Measurements from ENCODE around the gene SNX24.
A peak's percentile ranks its signal among the peaks of the same experiment; 100 is the strongest.

Gene SNX24

DNA sequence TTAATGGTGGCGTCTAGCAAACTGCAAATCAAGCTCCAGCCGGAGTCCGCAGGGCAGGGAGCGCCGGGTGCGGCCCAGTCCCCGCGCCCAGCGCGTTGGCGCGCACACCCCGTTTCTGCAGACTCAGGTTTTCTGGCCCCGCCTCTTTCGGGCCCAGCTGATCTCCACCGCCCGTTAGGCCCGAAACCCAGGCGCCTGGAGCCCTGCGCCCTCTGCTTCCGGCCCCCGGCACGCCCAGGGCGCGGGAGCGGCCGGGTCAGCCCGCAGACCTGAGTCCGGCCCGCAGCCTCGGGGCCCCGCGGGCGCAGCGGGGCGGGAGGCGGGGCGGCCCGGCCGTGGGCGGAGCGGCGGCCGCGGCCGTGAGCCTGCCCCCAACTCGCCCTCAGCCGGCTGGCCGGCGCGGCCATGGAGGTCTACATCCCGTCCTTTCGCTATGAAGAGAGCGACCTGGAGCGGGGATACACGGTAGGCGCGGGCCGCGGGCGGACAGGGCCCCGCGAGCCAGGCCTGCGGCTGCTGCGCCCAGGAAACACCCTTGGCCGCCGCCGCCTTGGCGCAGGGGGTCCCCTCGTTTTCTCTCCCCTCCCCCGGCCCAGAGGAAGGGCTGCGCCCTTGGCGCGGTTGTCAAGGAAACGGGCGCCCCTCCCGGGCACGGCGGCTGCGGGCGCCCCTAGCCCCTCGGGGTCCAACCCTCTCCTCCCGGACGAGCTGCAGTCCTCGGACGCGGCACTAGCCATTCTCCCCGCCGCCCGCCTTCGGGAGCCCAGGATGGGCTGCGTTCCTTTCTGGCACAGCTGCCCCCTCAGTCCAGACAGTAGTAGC is at the start of gene SNX24:
SNX24 (plus strand) TSS at position 385 of the 822 bp plus-strand sequence; CDS start at position 406, 21 bp downstream.
- ChIA-PET POLR2A (interaction anchor here (0.6 to 0.9 kb wide), 3 partner anchors 15 to 637 kb away, joined by 3 read pairs; no protein-coding TSS in a partner anchor), CTCF (interaction anchor here (0.6 to 1.2 kb wide), 5 partner anchors 51 to 330 kb away, joined by 3 read pairs; no protein-coding TSS in a partner anchor)
- Histone ChIP-seq H3K27ac (ENCODE audit: extremely low read depth, low read depth, low read length) (peak within 1 kb of the TSS; percentile 77), H3K36me3 (ENCODE audit: control insufficient read depth in 2 of 2, insufficient read depth in 1 of 2, low read length in 2 of 2) (no peaks in the 10 kb centered on the region), H3K9me3 (ENCODE audit: control insufficient read depth, insufficient read depth, low read depth, low read length) (no peaks in the 10 kb centered on the region), H3K4me1 (ENCODE audit: control insufficient read depth, insufficient read depth, low read length) (no peaks in the 10 kb centered on the region), H3K4me3 (ENCODE audit: low read depth, low read length) (peak within 1 kb of the TSS; percentile 72)
- TF ChIP-seq EGR2 (tag by site-specific recombination; IDR thresholded peaks at IDR 0.05; ENCODE audit: low read depth), result no peak
- TF ChIP-seq ZNF311 (tag by site-specific recombination; IDR thresholded peaks at IDR 0.05; ENCODE audit: borderline replicate concordance), result no peak
- TF ChIP-seq ZNF341 (tag by site-specific recombination; IDR thresholded peaks at IDR 0.05; ENCODE audit: low read depth), result peak; percentile 90
- no peak for TF ChIP-seq GLI4 (tag by site-specific recombination; IDR thresholded peaks at IDR 0.05)
- TF ChIP-seq ZNF530 (tag by site-specific recombination; IDR thresholded peaks at IDR 0.05; ENCODE audit: low read depth), result no peak
- TF ChIP-seq ZNF521 (tag by site-specific recombination; IDR thresholded peaks at IDR 0.05), result no peak
- TF ChIP-seq ZNF677 (tag by site-specific recombination; IDR thresholded peaks at IDR 0.05), result no peak
- 0 out of 2 replicates have a peak, but pooled peaks have one; percentile 10 for TF ChIP-seq ZNF10 (tag by site-specific recombination; IDR thresholded peaks at IDR 0.05)
- no peak for TF ChIP-seq ZFP41 (tag by site-specific recombination; IDR thresholded peaks at IDR 0.05; ENCODE audit: borderline replicate concordance)
- TF ChIP-seq ZNF626 (tag by site-specific recombination; IDR thresholded peaks at IDR 0.05), result no peak
- TF ChIP-seq, protein P1, sequence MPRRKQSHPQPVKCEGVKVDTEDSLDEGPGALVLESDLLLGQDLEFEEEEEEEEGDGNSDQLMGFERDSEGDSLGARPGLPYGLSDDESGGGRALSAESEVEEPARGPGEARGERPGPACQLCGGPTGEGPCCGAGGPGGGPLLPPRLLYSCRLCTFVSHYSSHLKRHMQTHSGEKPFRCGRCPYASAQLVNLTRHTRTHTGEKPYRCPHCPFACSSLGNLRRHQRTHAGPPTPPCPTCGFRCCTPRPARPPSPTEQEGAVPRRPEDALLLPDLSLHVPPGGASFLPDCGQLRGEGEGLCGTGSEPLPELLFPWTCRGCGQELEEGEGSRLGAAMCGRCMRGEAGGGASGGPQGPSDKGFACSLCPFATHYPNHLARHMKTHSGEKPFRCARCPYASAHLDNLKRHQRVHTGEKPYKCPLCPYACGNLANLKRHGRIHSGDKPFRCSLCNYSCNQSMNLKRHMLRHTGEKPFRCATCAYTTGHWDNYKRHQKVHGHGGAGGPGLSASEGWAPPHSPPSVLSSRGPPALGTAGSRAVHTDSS (tag by site-specific recombination; IDR thresholded peaks at IDR 0.05), result no peak
- no peak for TF ChIP-seq GLI2 (tag by site-specific recombination; IDR thresholded peaks at IDR 0.05; ENCODE audit: borderline replicate concordance, low read depth)
- TF ChIP-seq ELK4 (IDR thresholded peaks at IDR 0.05; ENCODE audit: borderline replicate concordance, low read depth, low read length), result no peak; the same call in 1 of the 2 replicates
- TF ChIP-seq ZNF843 (tag by site-specific recombination; IDR thresholded peaks at IDR 0.05), result no peak; the same call in 1 of the 2 replicates
- TF ChIP-seq KLF16 (tag by site-specific recombination; IDR thresholded peaks at IDR 0.05), result 0 out of 2 replicates have a peak, but pooled peaks have one; percentile 34
- TF ChIP-seq REPIN1 (tag by site-specific recombination; IDR thresholded peaks at IDR 0.05; ENCODE audit: low read depth), result no peak
- 0 out of 2 replicates have a peak, but pooled peaks have one; percentile 53 for TF ChIP-seq HOXC10 (CRISPR knock-in tag; IDR thresholded peaks at IDR 0.05)
- no peak for TF ChIP-seq ZNF114 (tag by site-specific recombination; IDR thresholded peaks at IDR 0.05)
- no peak; the same call in 1 of the 2 replicates for TF ChIP-seq WT1 (tag by site-specific recombination; IDR thresholded peaks at IDR 0.05)
- TF ChIP-seq OVOL3 (tag by site-specific recombination; IDR thresholded peaks at IDR 0.05), result no peak
- no peak for TF ChIP-seq ZNF776 (tag by site-specific recombination; IDR thresholded peaks at IDR 0.05; ENCODE audit: borderline replicate concordance)
- TF ChIP-seq, protein P2, sequence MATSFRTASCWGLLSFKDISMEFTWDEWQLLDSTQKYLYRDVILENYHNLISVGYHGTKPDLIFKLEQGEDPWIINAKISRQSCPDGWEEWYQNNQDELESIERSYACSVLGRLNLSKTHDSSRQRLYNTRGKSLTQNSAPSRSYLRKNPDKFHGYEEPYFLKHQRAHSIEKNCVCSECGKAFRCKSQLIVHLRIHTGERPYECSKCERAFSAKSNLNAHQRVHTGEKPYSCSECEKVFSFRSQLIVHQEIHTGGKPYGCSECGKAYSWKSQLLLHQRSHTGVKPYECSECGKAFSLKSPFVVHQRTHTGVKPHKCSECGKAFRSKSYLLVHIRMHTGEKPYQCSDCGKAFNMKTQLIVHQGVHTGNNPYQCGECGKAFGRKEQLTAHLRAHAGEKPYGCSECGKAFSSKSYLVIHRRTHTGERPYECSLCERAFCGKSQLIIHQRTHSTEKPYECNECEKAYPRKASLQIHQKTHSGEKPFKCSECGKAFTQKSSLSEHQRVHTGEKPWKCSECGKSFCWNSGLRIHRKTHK (tag by site-specific recombination; IDR thresholded peaks at IDR 0.05), result no peak
- peak; percentile 68 for TF ChIP-seq KLF9 (tag by site-specific recombination; IDR thresholded peaks at IDR 0.05; ENCODE audit: low read depth)
- TF ChIP-seq ZSCAN23 (tag by site-specific recombination; IDR thresholded peaks at IDR 0.05), result no peak
- no peak for TF ChIP-seq ZNF518A (tag by site-specific recombination; conservative IDR thresholded peaks at IDR 0.05; ENCODE audit: low read depth)
- TF ChIP-seq ZNF221 (tag by site-specific recombination; IDR thresholded peaks at IDR 0.05; ENCODE audit: borderline replicate concordance), result no peak
- TF ChIP-seq, protein P3, sequence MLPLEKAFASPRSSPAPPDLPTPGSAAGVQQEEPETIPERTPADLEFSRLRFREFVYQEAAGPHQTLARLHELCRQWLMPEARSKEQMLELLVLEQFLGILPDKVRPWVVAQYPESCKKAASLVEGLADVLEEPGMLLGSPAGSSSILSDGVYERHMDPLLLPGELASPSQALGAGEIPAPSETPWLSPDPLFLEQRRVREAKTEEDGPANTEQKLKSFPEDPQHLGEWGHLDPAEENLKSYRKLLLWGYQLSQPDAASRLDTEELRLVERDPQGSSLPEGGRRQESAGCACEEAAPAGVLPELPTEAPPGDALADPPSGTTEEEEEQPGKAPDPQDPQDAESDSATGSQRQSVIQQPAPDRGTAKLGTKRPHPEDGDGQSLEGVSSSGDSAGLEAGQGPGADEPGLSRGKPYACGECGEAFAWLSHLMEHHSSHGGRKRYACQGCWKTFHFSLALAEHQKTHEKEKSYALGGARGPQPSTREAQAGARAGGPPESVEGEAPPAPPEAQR (tag by site-specific recombination; IDR thresholded peaks at IDR 0.05), result no peak

All from HEK293 (cell line).